Tibial artery (tissue), 4 donors: ENCODE measurements around the gene TRMT10B.
"Not testable (repeated sequence)": the region's sequence is repeated elsewhere in the genome, so short reads cannot be mapped to it uniquely, and the experiment has no call there.

Experiments
- DNase-seq, 2 donors: peaks; one replicate each; pipeline ENCODE4 v3.0.0-alpha.2; 2019
- H3K27ac ChIP-seq, 2 donors: fragments of 200-600 bp; sonication (generic) in 1 of 2; 1 replicate in 1 of 2; 2 replicates in 1 of 2; pipeline ENCODE4 v1.5.1; 2018 to 2019; ENCODE audit warnings: mild to moderate bottlenecking in 1 of 2
- H3K27me3 ChIP-seq, 2 donors: fragments of 200-600 bp; sonication (generic) in 1 of 2; one replicate each; pipeline versions ENCODE4 v1.5.1 to v1.6.0; 2016 to 2019
- H3K36me3 ChIP-seq, 3 donors: fragments of 200-600 bp; sonication (generic) in 2 of 3; one replicate each; pipeline ENCODE4 v1.5.1; 2016 to 2019; ENCODE audit warnings: mild to moderate bottlenecking in 2 of 3
- H3K4me1 ChIP-seq, 4 donors: fragments of 200-600 bp; sonication (generic) in 2 of 4; 1 replicate in 3 of 4; 2 replicates in 1 of 4; pipeline ENCODE4 v1.5.1; 2016 to 2019
- H3K4me3 ChIP-seq, 2 donors: fragments of 200-600 bp; sonication (generic) in 1 of 2; 1 replicate in 1 of 2; 2 replicates in 1 of 2; pipeline ENCODE4 v1.5.1; 2018 to 2019; ENCODE audit warnings: mild to moderate bottlenecking in 2 of 2
- H3K9me3 ChIP-seq, 3 donors: fragments of 200-600 bp; sonication (generic) in 1 of 3; one replicate each; pipeline ENCODE4 v1.5.1; 2016 to 2019
- CTCF ChIP-seq, 2 experiments: fragments of 200-600 bp in 1 of 2; fragments of 450-650 bp in 1 of 2; IDR thresholded peaks; one replicate each; pipeline ENCODE4 v1.5.1; 2017 to 2019; ENCODE audit warnings: antibody characterized with exemption in 2 of 2, mild to moderate bottlenecking in 1 of 2, moderate library complexity in 1 of 2
- intact Hi-C: fragments of 100-400 bp; cut with DNase I; formaldehyde crosslinking; loops from one replicate; pipeline ENCODE4 v1.15.0; 2023; ENCODE audit warnings: low total_unique reads

Gene TRMT10B

GRCh38 chr9:37751186-37751585 lies 2.4 kb upstream of the TRMT10B start:
- DNase-seq, result no peak
- Histone ChIP-seq H3K4me1 (peaks cover 0 to 14% (median 9%) of the 10 kb centered on the region in 4 donors), H3K36me3 (no peaks in the 10 kb centered on the region), H3K4me3 (no peak overlapping the region), H3K27me3 (no peaks in the 10 kb centered on the region), H3K27ac (no peak overlapping the region), H3K9me3 (no peaks in the 10 kb centered on the region)
- intact Hi-C loops, result loop anchor here (5.0 kb wide), 1 partner anchor 51 kb away; the partner anchor contains the start of gene DCAF10
- TF ChIP-seq CTCF (IDR thresholded peaks at IDR 0.05), result no peak

DNA sequence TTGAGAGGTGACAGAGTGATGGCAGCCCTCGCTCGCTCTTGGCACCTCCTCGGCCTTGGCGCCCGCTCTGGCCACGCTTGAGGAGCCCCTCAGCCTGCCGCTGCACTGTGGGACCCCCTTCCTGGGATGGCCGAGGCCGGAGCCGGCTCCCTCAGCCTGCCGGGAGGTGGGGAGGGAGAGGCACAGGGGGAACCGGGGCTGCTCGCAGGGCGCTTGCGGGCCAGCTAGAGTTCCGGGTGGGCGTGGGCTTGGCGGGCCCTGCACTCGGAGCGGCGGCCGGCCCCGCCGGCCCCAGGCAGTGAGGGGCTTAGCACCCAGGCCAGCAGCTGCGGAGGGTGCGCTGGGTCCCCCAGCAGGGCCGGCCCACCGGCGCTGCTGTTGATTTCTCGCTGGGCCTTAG lies 1.9 kb upstream of the TRMT10B start:
- intact Hi-C loops, result loop anchor here (5.0 kb wide), 1 partner anchor 51 kb away; the partner anchor contains the start of gene DCAF10
- H3K27me3 ChIP-seq, H3K36me3 ChIP-seq, H3K4me3 ChIP-seq, DNase-seq, H3K27ac ChIP-seq, H3K9me3 ChIP-seq: not testable (repeated sequence)
- peaks cover 0 to 14% (median 9%) of the 10 kb centered on the region in 4 donors for H3K4me1 ChIP-seq

DNA sequence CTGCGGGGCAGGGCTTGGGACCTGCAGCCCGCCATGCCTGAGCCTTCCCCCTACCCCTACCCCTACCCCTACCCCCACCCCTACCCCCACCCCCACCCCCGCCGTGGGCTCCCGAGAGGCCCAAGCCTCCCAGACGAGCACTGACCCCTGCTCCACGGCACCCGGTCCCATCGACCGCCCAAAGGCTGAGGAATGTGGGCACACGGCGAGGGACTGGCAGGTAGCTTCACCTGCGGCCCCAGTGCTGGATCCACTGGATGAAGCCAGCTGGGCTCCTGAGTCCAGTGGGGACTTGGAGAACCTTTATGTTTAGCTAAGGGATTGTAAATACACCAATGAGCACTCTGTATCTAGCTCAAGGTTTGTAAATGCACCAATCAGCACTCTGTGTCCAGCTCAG lies 1.5 kb upstream of the TRMT10B start:
- DNase-seq, H3K9me3 ChIP-seq, H3K36me3 ChIP-seq, H3K27me3 ChIP-seq, H3K4me3 ChIP-seq, H3K27ac ChIP-seq: not testable (repeated sequence)
- intact Hi-C loops, result loop anchor here (5.0 kb wide), 1 partner anchor 50 kb away; the partner anchor contains the start of gene DCAF10
- peaks cover 0 to 14% (median 9%) of the 10 kb centered on the region in 4 donors for H3K4me1 ChIP-seq

DNA sequence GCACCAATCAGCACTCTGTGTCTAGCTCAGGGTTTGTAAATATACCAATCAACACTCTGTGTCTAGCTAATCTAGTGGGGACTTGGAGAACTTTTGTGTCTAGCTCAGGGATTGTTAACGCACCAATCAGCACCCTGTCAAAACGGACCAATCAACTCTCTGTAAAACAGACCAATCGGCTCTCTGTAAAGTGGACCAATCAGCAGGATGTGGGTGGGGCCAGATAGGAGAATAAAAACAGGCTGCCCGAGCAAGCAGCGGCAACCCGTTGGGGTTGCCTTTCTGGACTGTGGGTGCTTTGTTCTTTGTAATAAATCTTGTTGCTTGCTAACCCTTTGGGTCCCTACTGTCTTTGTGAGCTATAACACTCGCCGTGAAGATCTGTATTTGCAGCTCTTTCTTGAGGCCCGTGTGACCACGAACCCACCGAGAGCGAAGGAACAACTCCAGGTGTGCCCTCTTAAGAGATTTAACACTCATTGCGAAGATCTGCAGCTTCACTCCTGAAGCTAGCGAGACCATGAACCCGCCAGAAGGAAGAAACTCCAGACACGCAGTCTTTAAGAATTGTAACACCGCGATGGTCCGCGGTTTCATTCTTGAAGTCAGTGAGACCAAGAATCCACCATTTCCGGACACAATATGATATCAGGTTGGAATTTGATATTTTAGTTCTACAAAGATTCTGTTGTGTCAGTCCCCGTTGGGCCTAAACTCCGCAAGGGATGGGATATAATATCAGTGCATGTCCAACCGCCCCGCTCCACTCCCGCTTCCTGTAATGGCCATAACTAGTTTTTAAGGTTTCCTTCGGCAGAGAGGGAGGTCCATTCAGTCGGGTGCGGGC lies 740 bp upstream of the TRMT10B start:
- Histone ChIP-seq H3K4me1 (peaks cover 0 to 14% (median 9%) of the 10 kb centered on the region in 4 donors), H3K4me3 (peak overlapping the region; percentile 67 to 79), H3K36me3 (no peaks in the 10 kb centered on the region), H3K9me3 (no peaks in the 10 kb centered on the region), H3K27me3 (no peaks in the 10 kb centered on the region), H3K27ac (peak overlapping the region; percentile 80 to 87)
- intact Hi-C loops, result loop anchor here (5.0 kb wide), 1 partner anchor 49 kb away; the partner anchor contains the start of gene DCAF10
- TF ChIP-seq CTCF (IDR thresholded peaks at IDR 0.05), result no peak
- no peak for DNase-seq

DNA sequence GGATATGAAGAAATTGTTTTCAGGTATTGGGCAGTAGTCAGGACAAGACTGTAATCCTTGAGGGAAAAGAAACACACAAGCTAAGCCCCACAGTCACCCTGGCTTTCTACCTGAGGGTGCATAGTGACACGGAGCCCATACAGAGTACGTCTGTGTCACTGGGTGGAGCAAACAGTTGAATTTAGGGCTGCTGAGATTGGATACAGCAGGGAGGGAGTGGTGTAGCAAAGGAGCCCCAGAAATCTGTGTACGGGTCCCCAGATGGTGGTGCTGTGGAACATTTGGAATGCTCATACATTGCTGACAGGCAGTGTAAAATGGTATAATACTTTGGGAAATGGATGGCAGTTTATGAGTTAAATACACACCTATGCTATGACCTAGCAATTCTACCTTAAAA lies 5.1 kb downstream of the TRMT10B start:
- TF ChIP-seq CTCF (IDR thresholded peaks at IDR 0.05), result no peak
- Histone ChIP-seq H3K4me1 (peaks cover 0 to 14% (median 7%) of the 10 kb centered on the region in 4 donors), H3K9me3 (no peaks in the 10 kb centered on the region), H3K36me3 (peaks cover 0 to 11% (median 2%) of the 10 kb centered on the region in 3 donors), H3K4me3 (no peak overlapping the region), H3K27ac (no peak overlapping the region), H3K27me3 (no peaks in the 10 kb centered on the region)
- intact Hi-C loops, result no loop called here
- no peak for DNase-seq

DNA sequence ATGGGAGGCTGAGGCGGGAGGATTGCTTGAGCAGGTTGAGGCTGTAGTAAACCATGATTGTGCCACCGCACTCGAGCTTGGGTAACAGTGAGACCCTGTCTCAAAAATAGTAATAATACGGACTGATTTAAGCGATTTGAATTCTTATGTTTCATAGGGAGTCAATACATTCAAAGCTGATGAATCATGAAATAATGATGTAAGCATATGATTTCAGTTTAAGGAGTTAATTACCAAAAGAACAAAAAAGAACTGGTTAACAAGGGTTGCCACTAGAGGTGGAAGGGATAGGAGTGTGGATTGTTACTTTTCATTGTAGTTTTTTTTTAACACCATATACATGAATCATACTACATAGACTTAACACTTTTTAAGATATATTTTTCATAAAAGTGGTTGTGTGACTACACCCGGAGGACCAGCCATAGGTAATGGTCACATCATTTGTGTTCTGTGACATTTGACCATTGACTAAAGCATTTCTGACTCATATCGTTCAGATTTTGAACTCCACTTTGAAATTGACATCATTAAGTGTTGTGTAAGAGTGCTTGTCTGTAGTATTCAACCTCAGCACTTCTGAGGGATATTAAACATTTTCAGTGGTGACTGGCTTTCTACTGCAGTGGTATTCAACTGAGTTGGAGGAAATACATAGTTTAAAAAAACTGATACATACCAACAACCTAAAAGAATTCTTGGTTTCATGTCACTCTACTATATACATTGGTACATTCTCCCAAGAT lies 7.0 kb downstream of the TRMT10B start:
- intact Hi-C loops, result no loop called here
- H3K9me3 ChIP-seq, result no peaks in the 10 kb centered on the region
- DNase-seq, result no peak
- H3K4me3 ChIP-seq, result no peak overlapping the region
- TF ChIP-seq CTCF (IDR thresholded peaks at IDR 0.05), result no peak
- no peak overlapping the region for H3K27ac ChIP-seq
- H3K36me3 ChIP-seq, result peaks cover 0 to 26% (median 18%) of the 10 kb centered on the region in 3 donors
- no peaks in the 10 kb centered on the region for H3K27me3 ChIP-seq
- no peaks in the 10 kb centered on the region for H3K4me1 ChIP-seq
